Fibroblast of lung (primary cell): ENCODE results near the gene SEC22A.

Experiments used
- EZH2 ChIP-seq: IDR thresholded peaks from 2 replicates; pipeline ENCODE4 v1.5.1; 2012; ENCODE audit warnings: low read length, control low read depth, mild to moderate bottlenecking; ENCODE audit errors: missing control alignments
- TF ChIP-seq, protein P1 (sequence below), 2 donors: IDR thresholded peaks in 1 of 2; conservative IDR thresholded peaks in 1 of 2; 1 replicate in 1 of 2; 2 replicates in 1 of 2; pipeline ENCODE4 v1.5.1; 2011 to 2012; ENCODE audit warnings: low read length in 2 of 2, control low read depth in 1 of 2, inconsistent platforms in 1 of 2, low read depth in 1 of 2, mild to moderate bottlenecking in 1 of 2

DNA sequence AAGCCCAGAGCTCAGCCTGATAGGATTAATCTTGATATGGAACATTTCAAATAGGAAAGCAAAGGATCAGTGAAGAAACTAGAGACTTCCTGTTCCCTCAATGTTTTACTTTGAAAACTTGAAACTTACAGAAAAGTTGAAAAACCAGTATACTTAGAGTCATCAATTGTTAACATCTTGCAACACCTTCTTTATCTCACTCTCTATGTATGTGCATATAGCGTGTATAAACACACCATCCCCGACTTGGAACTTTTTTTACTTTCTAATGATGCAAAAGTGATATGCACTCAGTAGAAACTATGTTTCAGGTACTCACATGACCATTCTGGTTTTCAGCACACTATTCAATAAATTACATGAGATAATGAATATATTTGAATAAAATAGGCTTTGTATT, 60.5 kb downstream of the SEC22A start:
- TF ChIP-seq, protein P1, sequence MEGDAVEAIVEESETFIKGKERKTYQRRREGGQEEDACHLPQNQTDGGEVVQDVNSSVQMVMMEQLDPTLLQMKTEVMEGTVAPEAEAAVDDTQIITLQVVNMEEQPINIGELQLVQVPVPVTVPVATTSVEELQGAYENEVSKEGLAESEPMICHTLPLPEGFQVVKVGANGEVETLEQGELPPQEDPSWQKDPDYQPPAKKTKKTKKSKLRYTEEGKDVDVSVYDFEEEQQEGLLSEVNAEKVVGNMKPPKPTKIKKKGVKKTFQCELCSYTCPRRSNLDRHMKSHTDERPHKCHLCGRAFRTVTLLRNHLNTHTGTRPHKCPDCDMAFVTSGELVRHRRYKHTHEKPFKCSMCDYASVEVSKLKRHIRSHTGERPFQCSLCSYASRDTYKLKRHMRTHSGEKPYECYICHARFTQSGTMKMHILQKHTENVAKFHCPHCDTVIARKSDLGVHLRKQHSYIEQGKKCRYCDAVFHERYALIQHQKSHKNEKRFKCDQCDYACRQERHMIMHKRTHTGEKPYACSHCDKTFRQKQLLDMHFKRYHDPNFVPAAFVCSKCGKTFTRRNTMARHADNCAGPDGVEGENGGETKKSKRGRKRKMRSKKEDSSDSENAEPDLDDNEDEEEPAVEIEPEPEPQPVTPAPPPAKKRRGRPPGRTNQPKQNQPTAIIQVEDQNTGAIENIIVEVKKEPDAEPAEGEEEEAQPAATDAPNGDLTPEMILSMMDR (conservative IDR thresholded peaks at IDR 0.05 in 1 of 2, IDR thresholded peaks at IDR 0.05 in 1 of 2; ENCODE audit: low read depth in 1 of 2, low read length in 2 of 2) = no peak
- TF ChIP-seq EZH2 = no peak
